ENCODE data around the gene FRMD4B.
A peak's percentile ranks its signal among the peaks of the same experiment; 100 is the strongest.

Gene FRMD4B

DNA sequence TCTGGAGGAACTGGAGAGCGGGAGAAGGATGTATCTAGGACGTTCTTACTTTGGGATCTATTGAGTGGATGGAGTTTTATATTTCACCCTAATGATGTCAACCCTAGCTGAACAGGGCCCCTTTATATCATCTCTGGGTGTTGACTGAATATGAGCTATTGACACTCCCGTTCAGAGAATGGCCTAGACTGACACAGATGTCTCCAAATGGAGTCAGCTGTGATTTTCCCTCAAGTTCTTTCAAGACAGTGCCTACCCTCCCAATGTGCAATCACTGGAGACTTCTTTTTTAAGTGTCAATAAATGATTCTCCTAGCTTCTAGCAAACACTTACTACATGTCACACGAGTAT lies 63.8 kb downstream of the FRMD4B start:
- no peak for DNase-seq (ENCODE audit: low spot score)

DNA sequence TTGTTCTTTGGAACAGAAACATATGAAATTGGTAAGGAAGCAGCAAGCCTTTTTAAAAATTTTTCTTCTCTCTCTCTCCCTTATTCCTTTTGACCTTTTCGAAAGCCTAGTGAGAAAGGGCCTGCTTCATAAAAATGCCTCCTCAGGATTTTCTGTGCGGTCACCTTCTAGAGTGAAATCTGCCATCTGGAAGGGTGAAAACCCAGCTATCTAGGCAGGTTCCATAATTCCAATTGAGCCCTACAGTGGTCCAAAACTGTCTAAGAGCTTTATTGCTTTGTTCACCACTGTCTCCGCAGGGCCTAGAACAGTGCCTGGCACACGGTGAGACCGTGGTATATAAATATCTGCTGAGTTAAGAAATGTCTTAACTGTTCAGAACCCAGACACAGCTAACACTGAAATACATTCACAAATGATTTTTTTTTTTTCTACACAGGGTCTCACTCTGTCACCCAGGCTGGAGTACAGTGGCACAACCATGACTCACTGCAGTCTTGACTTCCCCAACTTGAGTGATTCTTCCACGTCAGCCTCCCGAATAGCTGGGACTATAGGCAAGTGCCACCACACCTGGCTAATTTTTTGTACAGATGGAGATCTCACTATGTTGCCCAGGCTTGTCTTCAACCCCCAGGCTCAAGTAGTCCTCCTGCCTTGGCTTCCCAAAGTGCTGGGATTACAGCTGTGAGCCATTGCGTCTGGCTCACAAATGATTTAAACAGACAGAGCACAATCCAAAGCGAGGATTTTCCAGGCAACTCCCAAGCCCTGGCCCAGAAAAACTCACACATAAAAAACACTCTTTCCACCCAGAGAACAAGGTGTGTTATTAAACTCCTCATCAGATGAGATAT lies 64.4 kb downstream of the FRMD4B start:
- DNase-seq (ENCODE audit: low spot score), result no peak

GRCh38 chr3:69320871-69321271 lies 65.0 kb downstream of the FRMD4B start:
- DNase-seq (ENCODE audit: low spot score), result no peak

DNA sequence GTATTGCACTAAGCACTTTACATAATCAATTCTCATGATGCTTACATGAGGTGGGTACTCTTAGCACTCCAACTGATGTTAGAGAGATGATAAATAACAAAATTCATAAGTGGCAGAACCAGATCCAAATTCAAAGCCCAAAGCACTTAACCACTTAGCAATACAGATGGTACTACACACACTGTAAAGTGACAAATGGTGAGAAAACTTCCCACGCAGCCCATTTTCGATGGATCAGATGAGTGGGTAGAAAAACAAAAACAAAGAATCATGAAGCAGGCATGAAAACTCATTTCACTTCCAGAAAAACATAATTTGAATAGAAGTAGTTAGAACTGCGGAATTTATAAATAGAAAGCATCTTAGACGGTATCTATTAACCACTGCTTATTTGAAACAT lies 66.2 kb downstream of the FRMD4B start:
- no peak for DNase-seq (ENCODE audit: low spot score)

DNA sequence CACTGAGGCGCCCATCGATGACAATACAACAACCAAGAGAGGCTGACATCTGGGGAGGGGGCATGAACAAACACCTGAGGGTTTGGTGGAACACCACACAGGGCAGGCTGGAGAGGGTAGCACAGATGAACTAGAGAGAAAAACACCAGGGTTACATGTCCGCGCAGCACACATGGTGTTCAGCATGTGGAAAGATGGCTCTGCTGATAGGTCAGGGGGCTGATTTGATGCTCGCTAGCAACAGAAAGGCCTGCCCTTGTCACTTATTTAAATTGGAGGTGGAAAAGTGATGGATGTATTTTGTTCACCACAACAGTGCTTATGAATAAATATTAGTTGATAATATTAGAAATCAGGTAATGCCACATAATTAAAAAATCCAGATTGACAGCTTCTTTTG lies 67.5 kb downstream of the FRMD4B start:
- DNase-seq (ENCODE audit: low spot score), result no peak

- no peak for DNase-seq (ENCODE audit: low spot score)
Observed at GRCh38 chr3:69313251-69313650, 72.6 kb downstream of the FRMD4B start.

DNA sequence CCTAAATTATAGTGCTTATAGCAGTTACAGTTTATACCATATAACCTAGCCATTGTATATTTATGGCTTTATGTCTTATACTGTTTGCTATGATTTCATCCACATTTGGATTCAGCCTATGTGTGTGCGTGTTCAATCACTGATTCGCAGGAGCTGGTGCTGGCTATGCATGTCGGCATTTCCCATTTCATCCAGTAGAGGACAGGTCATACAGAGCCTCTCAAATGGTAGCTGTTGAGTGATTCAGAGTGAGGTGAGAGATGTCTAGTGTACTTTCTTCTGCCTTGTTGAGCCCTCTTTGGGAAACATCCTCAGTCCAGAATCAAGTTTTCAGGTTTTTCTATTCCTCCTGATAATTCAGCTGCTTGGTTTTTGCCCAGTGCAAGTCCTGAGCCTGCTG lies 76.1 kb downstream of the FRMD4B start:
- no peak for DNase-seq (ENCODE audit: low spot score)

DNA sequence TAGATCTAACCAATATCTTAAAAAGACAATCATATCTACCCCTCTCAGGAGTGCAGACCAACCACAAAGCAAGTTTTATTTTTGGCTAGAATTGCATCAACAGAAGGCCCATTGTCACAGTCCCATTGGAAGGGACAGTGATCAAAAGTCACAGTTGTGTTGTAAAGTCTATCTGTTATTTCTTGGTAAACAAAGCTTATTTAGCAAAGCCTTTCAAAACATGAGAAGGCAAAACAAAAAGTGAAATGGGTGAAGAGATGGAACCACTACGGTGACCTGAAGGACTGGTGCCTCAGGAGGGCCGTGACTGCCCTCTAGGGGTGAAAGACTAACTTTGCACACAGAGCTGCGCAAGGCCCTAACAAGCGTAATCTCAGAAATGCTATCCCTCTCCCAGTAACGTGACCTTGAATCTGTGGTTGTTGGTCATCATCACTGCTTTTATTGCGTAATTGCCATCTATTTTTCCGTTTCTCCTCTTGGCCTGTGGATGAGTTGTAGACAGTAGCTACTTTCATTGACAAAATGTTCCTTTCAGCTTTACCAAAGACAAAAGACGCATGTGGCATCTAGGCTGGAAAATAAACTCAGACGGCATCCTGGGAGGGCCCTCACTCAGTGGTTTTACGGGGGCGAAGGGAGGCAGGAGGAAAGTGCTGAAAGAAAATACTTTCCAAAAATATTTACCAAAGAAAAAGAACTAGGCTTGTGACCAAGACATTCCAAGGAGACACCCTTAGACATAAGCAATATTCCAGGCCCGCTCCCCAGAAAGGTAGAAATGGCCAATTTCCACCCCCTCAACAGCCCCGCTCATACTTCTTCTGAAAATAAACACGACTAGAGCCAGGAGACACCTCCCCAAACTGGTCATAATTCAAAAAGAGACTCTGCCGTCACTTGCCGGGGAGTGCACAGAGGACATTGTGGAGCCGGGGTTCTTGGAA lies 79.4 kb downstream of the FRMD4B start:
- DNase-seq (ENCODE audit: low spot score), result peak; percentile 82

DNA sequence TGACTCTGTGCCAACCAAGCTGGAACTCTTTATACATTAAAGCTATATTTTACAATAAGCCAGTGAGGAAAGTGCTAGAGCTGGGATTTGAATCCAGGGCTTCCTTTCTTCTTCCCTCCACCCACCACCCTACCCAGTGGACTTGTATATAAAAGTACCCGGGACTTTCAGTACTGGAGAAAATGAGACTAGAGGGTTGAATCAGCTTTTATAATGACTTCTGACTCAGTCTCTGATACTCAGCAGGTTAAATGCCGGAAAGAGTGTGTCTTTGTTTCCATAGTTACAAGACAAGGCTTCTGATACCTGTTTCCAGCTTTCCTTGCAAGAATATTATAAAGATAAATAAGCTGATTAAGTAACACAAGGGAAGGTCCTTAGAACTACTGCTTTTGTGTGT lies 80.9 kb downstream of the FRMD4B start:
- peak; percentile 9 for DNase-seq (ENCODE audit: low spot score)

- DNase-seq (ENCODE audit: low spot score), result no peak
Observed at GRCh38 chr3:69304396-69304795, 81.5 kb downstream of the FRMD4B start.

- no peak for DNase-seq (ENCODE audit: low spot score)
Observed at GRCh38 chr3:69300296-69300695, 85.6 kb downstream of the FRMD4B start.

GRCh38 chr3:69299344-69299743 lies 86.5 kb downstream of the FRMD4B start:
- no peak for DNase-seq (ENCODE audit: low spot score)

DNA sequence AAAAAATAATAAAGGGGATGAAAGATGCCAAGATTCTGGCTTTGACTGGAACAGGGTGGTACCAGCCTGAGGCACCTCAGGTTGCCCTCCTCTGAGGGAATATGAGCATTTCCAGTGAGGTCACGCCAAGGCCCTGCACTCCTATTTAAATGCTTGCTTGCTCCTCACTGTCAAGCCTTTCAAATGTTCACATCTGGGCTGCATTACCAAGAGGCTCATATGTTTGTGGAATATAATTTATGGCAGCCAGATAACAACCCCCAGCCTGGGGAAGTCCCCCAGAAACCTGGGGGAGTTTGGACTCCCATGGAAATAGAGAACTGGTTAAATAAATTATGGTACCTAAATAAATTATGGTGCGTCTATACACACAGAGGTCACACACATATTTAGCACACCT lies 88.4 kb downstream of the FRMD4B start:
- no peak for DNase-seq (ENCODE audit: low spot score)

- DNase-seq (ENCODE audit: low spot score), result no peak
Observed at GRCh38 chr3:69296995-69297394, 88.9 kb downstream of the FRMD4B start.

DNA sequence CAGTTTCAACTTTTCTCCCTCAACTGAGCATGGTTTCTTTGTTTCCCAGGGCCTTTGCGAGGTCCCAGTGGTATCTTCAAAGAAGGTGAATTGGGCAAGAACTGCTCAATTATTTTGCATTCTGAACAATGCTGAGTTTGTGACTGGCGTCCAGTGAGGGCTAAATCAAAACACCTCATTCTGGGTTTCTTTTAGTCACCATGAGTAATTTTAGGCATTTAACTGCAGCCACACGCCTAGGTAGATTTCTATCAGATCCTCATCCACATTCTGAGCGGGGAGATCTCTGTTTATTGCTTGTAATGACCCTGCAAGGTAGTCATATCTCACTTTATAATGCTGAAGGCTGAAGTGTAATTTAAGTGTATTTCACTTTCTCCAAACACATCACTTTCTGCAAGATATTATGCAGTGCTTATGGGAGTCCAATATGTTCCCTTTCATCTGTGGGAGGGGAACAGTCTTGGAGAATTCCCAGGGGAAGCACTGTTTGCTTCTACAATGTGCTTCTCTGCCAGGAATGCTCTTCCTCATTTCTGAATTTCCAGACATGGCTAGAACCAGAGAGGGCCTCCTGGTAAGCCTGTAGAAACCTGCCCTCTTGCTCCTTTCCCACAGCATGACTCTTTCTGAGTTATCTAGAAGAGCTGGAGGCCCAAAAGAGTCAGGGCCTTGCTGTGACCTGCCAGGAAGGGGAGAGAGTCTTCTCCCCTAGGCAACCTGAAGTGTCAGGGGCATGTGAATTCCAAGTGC lies 91.7 kb downstream of the FRMD4B start:
- no peak for DNase-seq (ENCODE audit: low spot score)

DNA sequence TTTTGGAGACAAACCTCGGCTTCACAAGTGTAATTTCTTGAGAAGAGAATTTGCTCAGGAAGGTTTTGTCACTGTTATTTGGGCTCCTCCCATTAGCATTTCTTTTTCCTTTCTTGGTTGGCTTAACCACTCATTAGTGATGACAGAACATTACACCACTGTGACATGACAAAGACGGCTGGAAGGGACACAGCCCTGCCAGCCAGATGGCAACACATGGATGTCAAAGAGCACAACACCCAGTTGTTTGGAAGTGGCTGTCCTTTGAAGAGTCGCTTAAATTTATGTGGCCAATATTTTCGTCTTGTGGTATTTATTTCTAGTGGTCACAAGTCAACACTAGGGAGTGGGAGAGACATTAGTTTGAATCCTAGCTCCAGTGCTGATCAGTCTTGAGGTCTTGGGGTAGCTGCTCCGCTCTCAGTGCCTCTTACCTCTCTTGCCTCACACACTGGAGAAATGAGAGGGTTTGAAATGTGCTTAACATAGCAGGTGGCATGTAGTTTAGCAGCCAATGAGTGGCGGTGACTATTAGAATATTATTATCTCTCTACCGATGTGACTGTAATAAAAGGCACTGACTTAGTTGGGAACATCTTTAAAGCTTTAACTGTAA lies 92.8 kb downstream of the FRMD4B start:
- no peak for DNase-seq (ENCODE audit: low spot score)

GRCh38 chr3:69292185-69292584 lies 93.7 kb downstream of the FRMD4B start:
- no peak for DNase-seq (ENCODE audit: low spot score)

DNA sequence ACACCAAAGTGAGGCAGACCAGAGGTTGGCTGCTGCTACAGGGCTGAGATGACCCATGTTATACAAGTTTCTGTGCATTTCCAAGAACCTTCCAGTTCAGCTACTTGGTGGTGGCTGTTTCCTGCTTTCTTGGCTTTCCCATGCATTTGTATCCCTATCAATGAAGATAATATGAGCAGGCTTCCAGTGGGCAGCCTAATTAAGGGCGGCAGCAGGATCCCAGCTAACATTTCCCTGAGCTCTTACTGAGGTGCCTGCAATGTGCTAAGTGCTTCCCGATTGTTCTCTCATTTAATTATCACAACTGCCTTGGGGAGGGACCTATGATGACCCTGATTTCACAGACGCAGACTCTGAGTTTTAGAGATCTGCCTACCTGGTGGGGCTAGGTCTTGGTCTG lies 95.5 kb downstream of the FRMD4B start:
- DNase-seq (ENCODE audit: low spot score), result no peak

- DNase-seq (ENCODE audit: low spot score), result no peak
Observed at GRCh38 chr3:69290006-69290405, 95.9 kb downstream of the FRMD4B start.

- DNase-seq (ENCODE audit: low spot score), result peak; percentile 16
Observed at GRCh38 chr3:69288161-69288895, 97.6 kb downstream of the FRMD4B start.

GRCh38 chr3:69283913-69284611 lies 101.8 kb downstream of the FRMD4B start:
- DNase-seq (ENCODE audit: low spot score), result no peak
